PC-9 (cell line): ENCODE results near the gene FBXO24.

ENCODE experiments used
- CTCF ChIP-seq: fragments of 200-600 bp; sonication (generic); conservative IDR thresholded peaks from 2 replicates; pipeline ENCODE4 v1.6.1; 2017; ENCODE audit warnings: mixed run types, antibody characterized with exemption, mild to moderate bottlenecking, moderate library complexity
- EZH2 ChIP-seq: fragments of 200-600 bp; sonication (generic); IDR thresholded peaks from 2 replicates; pipeline ENCODE4 v1.8.0; 2017; ENCODE audit warnings: antibody characterized with exemption, low read depth

GRCh38 chr7:100576384-100576993 is 9.6 kb upstream of the FBXO24 start:
- TF ChIP-seq CTCF (no peak), EZH2 (no peak)
